Activated CD4-positive, alpha-beta T cell treated with anti-CD3 and anti-CD28 coated beads, Interleukin-2, Interleukin-6, amounts not matched to agents 100 ng/mL and 50 ng/mL, durations not matched to agents 16 hours and 8 hours (primary cell): ENCODE data around the gene SPPL2C.

ENCODE experiments used
- DNase-seq: peaks from one replicate; pipeline ENCODE4 v3.0.0-alpha.2; 2020

The SPPL2C gene

GRCh38 chr17:45844695-45845375 is at the start of gene SPPL2C:
Gene SPPL2C (plus strand): TSS chr17:45844881. CDS start chr17:45844907, 26 bp downstream.
- no peak for DNase-seq

- DNase-seq = no peak
Observed at GRCh38 chr17:45800816-45801215, 43.9 kb upstream of the SPPL2C start.

GRCh38 chr17:45801421-45801820 is 43.3 kb upstream of the SPPL2C start:
- DNase-seq = no peak

- DNase-seq = no peak
Observed at GRCh38 chr17:45808845-45809244, 35.8 kb upstream of the SPPL2C start.

- no peak for DNase-seq
Observed at GRCh38 chr17:45809499-45809898, 35.2 kb upstream of the SPPL2C start.

- no peak for DNase-seq
Observed at GRCh38 chr17:45812102-45812501, 32.6 kb upstream of the SPPL2C start.

GRCh38 chr17:45813048-45813725 is 31.5 kb upstream of the SPPL2C start:
- no peak for DNase-seq

- DNase-seq = no peak
Observed at GRCh38 chr17:45814622-45815606, 29.8 kb upstream of the SPPL2C start.

GRCh38 chr17:45815752-45816151 is 28.9 kb upstream of the SPPL2C start:
- DNase-seq = no peak

- DNase-seq = no peak
Observed at GRCh38 chr17:45818041-45818440, 26.6 kb upstream of the SPPL2C start.

GRCh38 chr17:45818699-45819098 is 26.0 kb upstream of the SPPL2C start:
- DNase-seq = no peak

GRCh38 chr17:45819632-45820031 is 25.0 kb upstream of the SPPL2C start:
- DNase-seq = no peak

- DNase-seq = no peak
Observed at GRCh38 chr17:45820052-45820780, 24.5 kb upstream of the SPPL2C start.

- DNase-seq = no peak
Observed at GRCh38 chr17:45821147-45821546, 23.5 kb upstream of the SPPL2C start.

GRCh38 chr17:45823598-45823997 is 21.1 kb upstream of the SPPL2C start:
- DNase-seq = no peak

GRCh38 chr17:45824475-45824874 is 20.2 kb upstream of the SPPL2C start:
- DNase-seq = no peak

GRCh38 chr17:45824901-45825492 is 19.7 kb upstream of the SPPL2C start:
- DNase-seq = no peak

GRCh38 chr17:45825792-45826191 is 18.9 kb upstream of the SPPL2C start:
- no peak for DNase-seq

- DNase-seq = no peak
Observed at GRCh38 chr17:45826919-45827588, 17.6 kb upstream of the SPPL2C start.

- no peak for DNase-seq
Observed at GRCh38 chr17:45828171-45828570, 16.5 kb upstream of the SPPL2C start.

- no peak for DNase-seq
Observed at GRCh38 chr17:45828582-45829133, 16.0 kb upstream of the SPPL2C start.
